DND-41 (cell line): Measurements from ENCODE around the gene CPHXL.

Experiments used
- ATAC-seq: fragments of 200-7000 bp; cut with Tn5 transposase; 3 replicates; pipeline ENCODE4 v1.9.1; 2021; ENCODE audit warnings: low read depth; ENCODE audit not compliant: insufficient read depth
- DNase-seq: peaks from one replicate; pipeline ENCODE4 v3.0.0-alpha.2; 2020
- H2AFZ ChIP-seq: 2 replicates; pipeline ENCODE4 v1.6.0; 2012; ENCODE audit warnings: low read depth, low read length
- H3K27ac ChIP-seq: 2 replicates; pipeline ENCODE4 v1.5.1; 2012; ENCODE audit warnings: low read length, inconsistent platforms
- H3K27me3 ChIP-seq: fragments of 200-600 bp; sonication (generic); 2 replicates; pipeline ENCODE4 v1.6.0; 2012; ENCODE audit warnings: low read length, mild to moderate bottlenecking, inconsistent platforms; ENCODE audit not compliant: insufficient read depth, poor library complexity
- H3K36me3 ChIP-seq: 2 replicates; pipeline ENCODE4 v1.5.1; 2012; ENCODE audit warnings: low read length, inconsistent platforms; ENCODE audit not compliant: insufficient read depth
- H3K4me1 ChIP-seq: 2 replicates; pipeline ENCODE4 v1.5.1; 2012; ENCODE audit warnings: mild to moderate bottlenecking, low read length; ENCODE audit not compliant: insufficient read depth
- H3K4me2 ChIP-seq: 2 replicates; pipeline ENCODE4 v1.6.0; 2012; ENCODE audit warnings: mild to moderate bottlenecking, moderate library complexity, low read length, inconsistent platforms; ENCODE audit not compliant: insufficient read depth
- H3K4me3 ChIP-seq, 2 experiments: fragments of 200-600 bp in 1 of 2; shearing (Covaris generic) in 1 of 2; 2 replicates each; pipeline ENCODE4 v1.5.1; 2012 to 2016; ENCODE audit warnings: inconsistent platforms in 2 of 2, low read length in 2 of 2, mild to moderate bottlenecking in 2 of 2, low read depth in 1 of 2, moderate library complexity in 1 of 2
- H3K79me2 ChIP-seq: 2 replicates; pipeline ENCODE4 v1.6.0; 2012; ENCODE audit warnings: low read length, inconsistent platforms; ENCODE audit not compliant: insufficient read depth
- H3K9ac ChIP-seq: 2 replicates; pipeline ENCODE4 v1.6.0; 2012; ENCODE audit warnings: low read depth, mild to moderate bottlenecking, inconsistent platforms, low read length, moderate library complexity
- H3K9me3 ChIP-seq: 2 replicates; pipeline ENCODE4 v1.5.1; 2012; ENCODE audit warnings: low read length, moderate library complexity, mild to moderate bottlenecking, inconsistent platforms; ENCODE audit not compliant: insufficient read depth, severe bottlenecking
- H4K20me1 ChIP-seq: 2 replicates; pipeline ENCODE4 v1.6.0; 2012; ENCODE audit warnings: low read length; ENCODE audit not compliant: insufficient read depth
- CTCF ChIP-seq: IDR thresholded peaks from 2 replicates; pipeline ENCODE4 v1.5.1; 2012; ENCODE audit warnings: borderline replicate concordance, low read length, moderate library complexity, mild to moderate bottlenecking; ENCODE audit not compliant: poor library complexity, severe bottlenecking; ENCODE audit errors: extremely low read depth
- EZH2 ChIP-seq: IDR thresholded peaks from 3 replicates; pipeline ENCODE4 v1.6.1; 2012; ENCODE audit warnings: borderline replicate concordance, low read depth, mild to moderate bottlenecking, moderate library complexity, low read length, inconsistent platforms; ENCODE audit not compliant: severe bottlenecking

Gene CPHXL

GRCh38 chr16:75676909-75677308, 49.4 kb downstream of the CPHXL start, which contains the start of gene CPHXL2:
Gene CPHXL2 (minus strand): TSS chr16:75677009. CDS start chr16:75676999, 10 bp downstream.
- no peaks in the 10 kb centered on the region for H4K20me1 ChIP-seq
- H3K4me3 ChIP-seq: no peak within 1 kb of the TSS
- H3K27ac ChIP-seq: no peak within 1 kb of the TSS
- ATAC-seq (no peak), DNase-seq (no peak)
- no peaks in the 10 kb centered on the region for H3K27me3 ChIP-seq
- no peaks in the 10 kb centered on the region for H3K36me3 ChIP-seq
- no peaks in the 10 kb centered on the region for H3K79me2 ChIP-seq
- H2AFZ ChIP-seq: no peak within 1 kb of the TSS
- no peaks in the 10 kb centered on the region for H3K9me3 ChIP-seq
- H3K4me1 ChIP-seq: no peaks in the 10 kb centered on the region
- H3K9ac ChIP-seq: no peak within 1 kb of the TSS
- H3K4me2 ChIP-seq: no peak within 1 kb of the TSS
- TF ChIP-seq EZH2: no peak
- no peak for TF ChIP-seq CTCF

- ATAC-seq: no peak
- Histone ChIP-seq H3K27me3 (no peaks in the 10 kb centered on the region), H3K4me2 (no peak overlapping the region), H4K20me1 (no peaks in the 10 kb centered on the region), H3K4me3 (no peak overlapping the region), H3K27ac (no peak overlapping the region), H3K9me3 (no peaks in the 10 kb centered on the region), H3K9ac (no peak overlapping the region), H3K4me1 (no peaks in the 10 kb centered on the region), H3K79me2 (no peaks in the 10 kb centered on the region), H3K36me3 (no peaks in the 10 kb centered on the region), H2AFZ (no peak overlapping the region)
- TF ChIP-seq EZH2 (no peak), CTCF (no peak)
- DNase-seq: no peak
Observed at GRCh38 chr16:75667503-75667902, 58.8 kb downstream of the CPHXL start.
